Rectal smooth muscle tissue (tissue), 1 donor: ENCODE results near the gene ELMO1.

Experiments used
- H3K27ac ChIP-seq: one replicate; pipeline ENCODE4 v1.7.0; 2013; ENCODE audit warnings: low read depth, low read length, inconsistent platforms
- H3K27me3 ChIP-seq: one replicate; pipeline ENCODE4 v1.7.0; 2013; ENCODE audit warnings: low read length; ENCODE audit not compliant: control insufficient read depth, insufficient read depth
- H3K36me3 ChIP-seq: one replicate; pipeline ENCODE4 v1.7.0; 2013; ENCODE audit warnings: low read length; ENCODE audit not compliant: control insufficient read depth, insufficient read depth
- H3K4me1 ChIP-seq: one replicate; pipeline ENCODE4 v1.7.0; 2013; ENCODE audit warnings: low read length; ENCODE audit not compliant: control insufficient read depth, insufficient read depth
- H3K4me3 ChIP-seq: one replicate; pipeline ENCODE4 v1.7.0; 2013; ENCODE audit warnings: low read length
- H3K9ac ChIP-seq: one replicate; pipeline ENCODE4 v1.7.0; 2013; ENCODE audit warnings: low read length

The ELMO1 gene

DNA sequence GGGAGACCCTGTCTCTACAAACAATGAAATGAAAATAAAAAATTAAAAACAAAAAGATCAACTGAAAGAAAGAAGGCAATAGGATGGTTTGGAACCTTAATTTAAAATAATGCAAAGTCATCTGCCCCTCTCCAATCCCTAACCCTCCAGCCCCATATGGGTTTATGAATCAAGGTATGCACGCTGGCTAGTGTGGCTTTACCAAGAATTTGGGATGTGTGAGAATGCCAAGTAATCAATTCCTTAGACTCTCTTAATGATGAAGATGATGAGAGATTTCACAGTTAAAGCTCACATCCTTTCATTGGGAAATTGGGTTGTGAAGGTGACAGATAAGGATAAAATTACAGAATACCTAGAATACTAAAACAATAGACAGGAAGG lies 577.3 kb downstream of the ELMO1 start:
- no peaks in the 10 kb centered on the region for H3K27me3 ChIP-seq
- no peak overlapping the region for H3K4me3 ChIP-seq

DNA sequence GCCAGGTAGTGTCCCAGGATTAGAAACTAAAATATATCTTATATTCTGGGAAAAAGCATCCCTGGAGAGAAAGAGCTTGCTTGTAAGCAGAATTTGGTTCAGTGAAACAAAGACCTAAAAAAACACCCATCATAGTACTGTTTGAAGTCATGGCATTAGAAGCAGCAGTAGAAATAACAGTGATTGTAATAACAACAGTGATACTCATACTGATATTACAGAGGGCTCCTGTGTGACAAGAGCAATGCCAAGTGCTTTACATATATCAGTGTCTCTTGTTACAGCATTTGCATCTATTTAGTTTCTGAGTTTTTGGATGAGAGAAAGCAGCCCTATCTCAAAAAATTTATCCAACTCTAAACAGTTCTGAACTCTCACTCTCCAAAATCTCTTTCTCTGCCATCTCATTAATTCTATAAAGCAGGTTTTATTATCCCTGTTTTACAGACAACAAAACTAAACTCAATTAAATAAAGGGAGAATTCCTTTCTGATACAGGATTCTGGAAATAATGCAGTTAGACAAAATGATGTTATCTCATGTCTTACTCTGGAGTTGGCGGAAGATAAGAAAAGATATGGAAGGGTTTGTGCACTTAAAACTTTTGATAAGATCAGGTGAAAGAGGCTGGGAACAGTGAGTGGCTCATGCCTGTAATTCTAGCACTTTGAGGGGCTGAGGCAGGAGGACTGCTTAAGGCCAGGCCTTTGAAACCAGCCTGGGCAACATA lies 577.9 kb downstream of the ELMO1 start:
- Histone ChIP-seq H3K27ac (no peak overlapping the region), H3K4me1 (no peaks in the 10 kb centered on the region), H3K36me3 (no peaks in the 10 kb centered on the region), H3K9ac (no peak overlapping the region), H3K27me3 (no peaks in the 10 kb centered on the region), H3K4me3 (no peak overlapping the region)

More for the DNA sequence above, 577.3 kb downstream of the ELMO1 start:
- Histone ChIP-seq H3K36me3 (no peaks in the 10 kb centered on the region), H3K27ac (no peak overlapping the region), H3K4me1 (no peaks in the 10 kb centered on the region), H3K9ac (no peak overlapping the region)

DNA sequence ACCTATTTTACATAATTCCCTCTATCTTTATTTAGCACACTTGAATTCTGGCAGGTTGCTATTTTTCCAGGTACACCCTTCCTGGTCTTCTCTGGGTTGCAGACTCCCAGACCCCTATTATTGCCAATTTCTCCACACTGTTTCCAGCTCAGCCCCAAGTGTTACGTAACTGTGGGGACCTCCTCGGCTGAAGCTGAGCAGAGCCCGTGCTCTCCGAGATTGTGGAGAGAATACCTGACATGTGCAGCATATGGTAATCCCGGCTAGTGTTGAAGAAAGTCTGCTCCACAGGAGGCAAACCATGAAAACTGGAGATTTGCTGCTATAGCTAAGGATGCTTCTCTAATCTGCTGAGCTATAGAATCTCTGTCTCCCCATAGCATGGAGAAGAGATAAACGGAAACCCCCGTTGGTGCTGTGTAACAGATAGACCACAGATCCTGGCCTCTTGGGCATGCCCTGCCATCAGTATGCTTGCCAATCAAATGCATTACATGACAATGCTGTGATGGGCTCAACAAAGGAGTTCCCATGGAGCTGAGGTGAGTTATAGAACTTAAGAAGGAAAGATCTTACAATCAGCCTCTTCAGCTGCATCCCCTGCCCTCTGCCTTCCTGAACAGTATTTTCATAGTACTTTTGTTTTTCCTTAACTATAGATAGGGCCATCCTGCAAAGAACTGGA lies 579.8 kb downstream of the ELMO1 start:
- Histone ChIP-seq H3K9ac (no peak overlapping the region), H3K27me3 (no peaks in the 10 kb centered on the region), H3K27ac (no peak overlapping the region), H3K4me1 (no peaks in the 10 kb centered on the region), H3K4me3 (no peak overlapping the region), H3K36me3 (no peaks in the 10 kb centered on the region)

DNA sequence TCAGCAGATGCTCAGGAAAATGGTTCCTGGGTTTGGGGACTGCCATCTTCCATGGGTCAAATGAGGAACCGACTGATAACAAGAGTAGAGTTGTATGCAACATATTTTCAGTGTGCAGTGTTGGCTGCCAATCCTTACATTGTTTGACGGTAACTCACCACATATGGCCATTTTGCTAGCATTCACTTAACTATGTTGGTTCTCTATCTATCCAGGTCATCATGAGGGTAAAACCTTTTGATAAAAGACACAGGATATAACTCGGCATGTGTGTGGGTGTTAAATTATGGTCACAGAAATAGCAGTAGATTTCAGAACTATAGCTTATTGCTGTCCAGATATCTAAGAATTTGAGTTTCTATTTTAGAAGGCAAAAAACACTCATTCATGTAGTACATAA lies 583.6 kb downstream of the ELMO1 start:
- Histone ChIP-seq H3K36me3 (peaks cover 2% of the 10 kb centered on the region), H3K27me3 (no peaks in the 10 kb centered on the region), H3K27ac (no peak overlapping the region)

DNA sequence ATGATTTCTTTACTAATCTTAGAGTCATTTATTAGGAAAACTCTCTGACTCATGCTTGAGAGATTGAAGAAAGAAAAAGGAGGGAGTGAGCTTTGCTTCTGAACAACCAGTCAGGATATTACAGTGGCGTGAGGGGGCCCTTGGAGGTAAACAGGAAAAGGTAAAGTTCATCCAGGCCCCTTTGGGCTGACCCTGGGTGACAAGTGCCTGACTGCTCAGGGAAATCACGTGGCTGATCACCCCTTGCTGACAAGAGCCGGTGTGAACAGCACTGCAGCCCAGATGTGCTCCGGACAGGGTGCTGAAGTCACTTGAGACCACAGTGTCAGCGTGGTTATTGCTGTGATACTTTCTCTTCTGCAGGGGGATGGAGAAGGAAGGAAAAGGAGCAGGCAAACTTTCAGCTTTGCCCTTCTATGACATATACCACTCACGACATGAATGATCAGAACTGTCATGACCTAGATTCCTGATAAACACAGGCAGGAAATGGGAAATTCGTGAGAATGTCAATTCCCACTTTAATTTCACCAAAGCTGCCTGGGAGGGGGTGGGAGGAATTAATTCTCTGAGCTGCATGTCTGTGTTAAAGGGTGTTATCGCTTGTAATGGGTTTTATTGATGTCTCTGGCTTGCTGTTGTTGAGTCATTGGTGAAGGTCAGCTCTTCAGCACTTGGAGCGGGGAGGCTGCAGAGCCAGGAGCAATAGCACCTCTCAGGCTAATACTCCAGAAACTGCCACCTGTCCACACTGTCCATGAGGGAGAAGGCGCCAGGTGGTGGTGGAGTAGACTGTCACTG lies 584.6 kb downstream of the ELMO1 start:
- H3K4me1 ChIP-seq, result no peaks in the 10 kb centered on the region
- H3K9ac ChIP-seq, result no peak overlapping the region
- no peaks in the 10 kb centered on the region for H3K27me3 ChIP-seq
- no peak overlapping the region for H3K4me3 ChIP-seq
- no peak overlapping the region for H3K27ac ChIP-seq
- H3K36me3 ChIP-seq, result peaks cover 2% of the 10 kb centered on the region

More for the DNA sequence above, 583.6 kb downstream of the ELMO1 start:
- H3K4me3 ChIP-seq, result no peak overlapping the region
- H3K9ac ChIP-seq, result no peak overlapping the region
- H3K4me1 ChIP-seq, result no peaks in the 10 kb centered on the region

DNA sequence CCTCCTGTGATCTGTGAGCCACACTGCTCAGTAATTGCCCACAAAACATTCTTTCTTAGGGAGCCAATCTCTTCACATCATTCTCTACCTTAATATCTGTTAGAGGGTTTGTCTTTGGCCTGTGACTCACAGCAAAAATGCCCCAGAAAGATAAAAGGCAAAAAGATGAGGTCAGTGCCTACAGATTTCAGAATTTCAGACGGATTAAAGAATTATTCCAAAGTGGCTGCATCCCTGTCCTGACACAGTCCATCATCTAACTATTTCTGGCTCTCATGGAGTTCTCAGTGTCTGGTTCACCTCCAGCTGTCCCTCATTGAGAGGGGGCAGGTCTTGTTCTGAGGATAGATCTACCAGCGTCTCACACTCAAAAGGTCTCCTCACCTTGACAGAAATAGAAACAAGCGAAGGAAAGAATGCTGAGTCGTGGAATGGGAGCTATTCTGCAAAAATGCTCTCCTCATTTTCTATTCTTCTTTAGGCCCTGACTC lies 585.8 kb downstream of the ELMO1 start:
- no peak overlapping the region for H3K27ac ChIP-seq

DNA sequence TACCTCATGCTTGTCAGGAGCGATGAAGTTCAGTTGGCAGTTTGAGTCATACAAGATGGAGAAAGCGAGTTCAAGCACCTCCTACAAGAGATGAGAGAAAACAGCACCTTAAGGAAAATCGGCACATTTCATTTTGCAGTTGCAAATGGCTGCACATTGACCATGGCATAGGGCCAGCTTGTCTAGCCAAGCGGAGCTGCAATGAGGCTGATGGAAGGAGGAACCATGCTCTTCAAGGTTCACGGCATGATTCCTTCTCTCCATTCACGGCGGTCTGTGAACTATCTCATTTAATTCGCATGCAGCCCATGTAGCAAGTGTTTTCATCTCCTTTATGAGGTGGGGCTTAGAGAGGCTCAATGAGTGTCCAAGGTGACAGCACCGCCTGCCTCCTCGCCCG lies 587.0 kb downstream of the ELMO1 start:
- Histone ChIP-seq H3K27ac (no peak overlapping the region), H3K36me3 (peaks cover 2% of the 10 kb centered on the region), H3K4me3 (no peak overlapping the region), H3K4me1 (no peaks in the 10 kb centered on the region), H3K27me3 (no peaks in the 10 kb centered on the region), H3K9ac (no peak overlapping the region)

More for the DNA sequence above, 585.8 kb downstream of the ELMO1 start:
- Histone ChIP-seq H3K27me3 (no peaks in the 10 kb centered on the region), H3K36me3 (peaks cover 2% of the 10 kb centered on the region), H3K4me3 (no peak overlapping the region), H3K4me1 (no peaks in the 10 kb centered on the region), H3K9ac (no peak overlapping the region)

DNA sequence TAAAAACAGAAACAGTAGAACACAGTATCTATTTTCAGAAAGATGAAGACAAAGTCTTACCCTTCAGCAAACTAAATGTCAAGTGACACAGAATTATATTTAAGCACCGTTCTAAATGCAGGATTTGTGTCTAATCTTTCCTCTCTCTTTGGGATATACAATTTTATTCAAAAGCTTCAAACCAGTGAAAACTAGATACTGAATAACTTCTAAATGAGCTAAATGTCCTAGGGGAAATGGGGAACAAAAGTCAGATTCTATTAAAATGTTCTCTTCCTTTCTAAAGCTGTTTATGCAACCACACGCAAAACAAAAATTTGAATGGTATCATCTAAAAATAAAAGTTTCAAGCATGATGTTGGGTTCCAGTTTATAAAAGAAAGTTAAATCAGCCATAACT lies 588.0 kb downstream of the ELMO1 start:
- Histone ChIP-seq H3K9ac (no peak overlapping the region), H3K27ac (no peak overlapping the region), H3K36me3 (peaks cover 2% of the 10 kb centered on the region), H3K4me3 (no peak overlapping the region), H3K27me3 (no peaks in the 10 kb centered on the region), H3K4me1 (no peaks in the 10 kb centered on the region)

DNA sequence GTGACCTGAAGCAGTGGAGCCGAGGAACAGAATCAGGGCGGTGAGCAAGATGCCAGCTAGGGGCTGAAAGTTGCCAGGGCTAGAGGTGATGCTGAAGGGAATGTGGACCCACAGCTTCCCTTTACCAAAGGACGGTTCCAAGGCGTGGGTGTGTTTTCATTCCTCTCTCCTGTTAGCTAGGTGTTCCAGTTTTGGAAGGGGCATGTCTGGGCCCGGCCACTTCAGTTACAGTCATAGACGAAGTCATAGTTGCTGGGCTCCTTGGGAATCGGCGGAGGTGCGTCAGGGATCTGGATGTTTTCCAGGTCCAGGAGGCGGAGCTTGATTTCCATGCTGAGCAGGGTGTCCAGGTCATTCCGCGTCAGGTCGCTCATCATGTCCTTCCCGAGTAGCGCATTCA lies 593.3 kb downstream of the ELMO1 start:
- no peaks in the 10 kb centered on the region for H3K27me3 ChIP-seq
- H3K36me3 ChIP-seq, result peaks cover 5% of the 10 kb centered on the region

DNA sequence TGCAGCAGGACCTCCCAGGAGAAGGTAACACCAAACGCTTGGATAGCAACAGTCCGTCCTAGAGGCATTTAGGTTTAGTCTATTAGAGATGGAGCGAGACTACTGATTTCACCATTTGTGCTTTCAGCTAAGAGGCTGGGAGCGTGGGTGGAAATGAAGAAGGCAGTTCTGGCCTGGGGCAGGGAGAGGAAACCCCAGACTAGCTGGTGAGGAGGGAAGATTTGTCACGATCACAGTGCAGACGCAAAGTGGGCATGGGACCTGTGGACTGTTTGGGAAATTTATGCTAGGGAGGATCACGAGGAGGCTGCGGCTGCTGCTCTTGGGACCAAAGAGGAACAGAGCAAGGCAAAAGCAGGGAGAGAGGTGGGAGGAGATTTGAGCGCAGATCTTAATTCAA lies 594.0 kb downstream of the ELMO1 start:
- H3K36me3 ChIP-seq, result peaks cover 5% of the 10 kb centered on the region
- H3K9ac ChIP-seq, result no peak overlapping the region
- no peaks in the 10 kb centered on the region for H3K27me3 ChIP-seq
- H3K4me3 ChIP-seq, result no peak overlapping the region
- H3K4me1 ChIP-seq, result no peaks in the 10 kb centered on the region
- H3K27ac ChIP-seq, result no peak overlapping the region

More for the DNA sequence above, 593.3 kb downstream of the ELMO1 start:
- Histone ChIP-seq H3K4me3 (no peak overlapping the region), H3K4me1 (no peaks in the 10 kb centered on the region), H3K27ac (no peak overlapping the region), H3K9ac (no peak overlapping the region)

DNA sequence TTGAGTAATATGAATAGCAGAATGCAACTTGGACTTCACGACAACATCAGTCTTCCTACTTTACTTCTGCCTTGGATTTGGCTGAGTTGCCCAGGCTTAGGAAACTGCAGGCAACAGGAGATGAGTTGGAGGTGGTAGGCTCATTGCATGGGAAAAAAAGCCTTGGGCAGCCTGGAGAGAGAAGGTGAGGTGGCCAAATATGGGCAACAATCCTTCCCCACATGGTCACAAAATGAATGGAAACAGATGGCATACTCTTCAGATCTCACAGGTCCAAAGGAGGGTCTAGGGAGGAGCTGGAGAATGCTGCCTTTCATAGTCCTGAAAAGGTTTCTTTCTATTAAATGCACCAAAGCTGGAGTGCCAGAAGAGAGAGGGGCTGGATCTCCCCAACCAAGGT lies 595.7 kb downstream of the ELMO1 start:
- H3K27me3 ChIP-seq, result no peaks in the 10 kb centered on the region
- H3K9ac ChIP-seq, result no peak overlapping the region
- H3K4me1 ChIP-seq, result no peaks in the 10 kb centered on the region
- H3K36me3 ChIP-seq, result peaks cover 5% of the 10 kb centered on the region
- no peak overlapping the region for H3K4me3 ChIP-seq
- no peak overlapping the region for H3K27ac ChIP-seq

DNA sequence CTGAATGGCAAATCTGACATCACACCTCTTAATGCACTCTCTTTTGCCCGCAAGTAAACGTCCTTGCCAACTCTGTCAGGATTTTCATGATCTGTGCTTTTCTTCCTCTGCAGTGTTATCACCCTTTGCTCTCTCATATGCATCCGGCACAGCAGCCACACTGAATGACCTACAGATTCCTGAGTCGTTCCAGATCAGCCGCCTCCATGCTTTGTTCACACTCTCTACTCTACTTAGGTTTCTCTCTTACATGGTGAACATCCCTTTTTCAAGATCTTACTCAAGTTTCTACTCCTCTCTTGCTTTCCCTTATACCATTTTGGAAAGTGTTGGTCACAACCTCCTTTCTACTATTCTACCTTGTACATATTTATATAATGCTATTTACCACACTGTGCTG lies 596.6 kb downstream of the ELMO1 start:
- Histone ChIP-seq H3K4me3 (no peak overlapping the region), H3K9ac (no peak overlapping the region), H3K27ac (no peak overlapping the region), H3K4me1 (no peaks in the 10 kb centered on the region), H3K36me3 (peaks cover 5% of the 10 kb centered on the region), H3K27me3 (no peaks in the 10 kb centered on the region)
